CD4-positive, CD25-positive, alpha-beta regulatory T cell (primary cell): ENCODE data around the gene FOXO6. TPM values are rescaled to one million over a fixed set of nuclear protein-coding genes. Genes with fewer than 3 reads are reported as not detected.

ENCODE experiments used
- ATAC-seq, 2 donors: fragments of 150-1000 bp; cut with Tn5 transposase; one replicate each; pipeline ENCODE4 v1.10.0; 2021; ENCODE audit warnings: low read depth in 2 of 2, moderate number of reproducible peaks in 2 of 2, moderate library complexity in 1 of 2
- DNase-seq, 3 donors: peaks; one replicate each; pipeline versions ENCODE4 v3.0.0 to v3.0.0-alpha.2; 2012 to 2022; ENCODE audit warnings: mixed read lengths in 1 of 3
- H3K27ac ChIP-seq: one replicate; pipeline ENCODE4 v1.7.0; 2013; ENCODE audit warnings: mild to moderate bottlenecking, low read length; ENCODE audit not compliant: insufficient read depth, poor library complexity, severe bottlenecking
- H3K27me3 ChIP-seq: one replicate; pipeline ENCODE4 v1.7.0; 2013; ENCODE audit warnings: low read length; ENCODE audit not compliant: control insufficient read depth, insufficient read depth
- H3K36me3 ChIP-seq: one replicate; pipeline ENCODE4 v1.7.0; 2013; ENCODE audit warnings: mild to moderate bottlenecking, low read length, moderate library complexity; ENCODE audit not compliant: control insufficient read depth, insufficient read depth
- H3K4me1 ChIP-seq: 2 replicates; pipeline ENCODE4 v1.7.0; 2013; ENCODE audit warnings: mild to moderate bottlenecking, low read length; ENCODE audit not compliant: insufficient read depth, control insufficient read depth, poor library complexity, severe bottlenecking
- H3K4me3 ChIP-seq: one replicate; pipeline ENCODE4 v1.7.0; 2013; ENCODE audit warnings: low read depth, mild to moderate bottlenecking, low read length, moderate library complexity
- H3K9me3 ChIP-seq, 2 experiments: 1 replicate in 1 of 2; 2 replicates in 1 of 2; pipeline ENCODE4 v1.7.0; 2013; ENCODE audit warnings: low read length in 2 of 2, mild to moderate bottlenecking in 1 of 2, moderate library complexity in 1 of 2; ENCODE audit not compliant: control insufficient read depth in 2 of 2
- H3K27ac Mint-ChIP-seq, 3 donors: one replicate each; pipeline ENCODE4 v1.8.0; 2020 to 2022; ENCODE audit warnings: mild to moderate bottlenecking in 3 of 3, mixed read lengths in 3 of 3, moderate library complexity in 2 of 3
- H3K27me3 Mint-ChIP-seq: one replicate; pipeline ENCODE4 v1.8.0; 2022; ENCODE audit warnings: mild to moderate bottlenecking, mixed read lengths
- H3K36me3 Mint-ChIP-seq: one replicate; pipeline ENCODE4 v1.8.0; 2020; ENCODE audit warnings: mixed read lengths
- H3K4me1 Mint-ChIP-seq, 4 donors: one replicate each; pipeline ENCODE4 v1.8.0; 2020 to 2022; ENCODE audit warnings: mixed read lengths in 4 of 4, mild to moderate bottlenecking in 1 of 4
- H3K4me3 Mint-ChIP-seq, 4 donors: one replicate each; pipeline ENCODE4 v1.8.0; 2020 to 2022; ENCODE audit warnings: mild to moderate bottlenecking in 4 of 4, mixed read lengths in 4 of 4, moderate library complexity in 3 of 4
- H3K9me3 Mint-ChIP-seq, 7 donors: one replicate each; pipeline ENCODE4 v1.8.0; 2020 to 2022; ENCODE audit warnings: mixed read lengths in 7 of 7, mild to moderate bottlenecking in 3 of 7, moderate library complexity in 2 of 7
- polyA plus RNA-seq, 4 donors: library from polyadenylated mRNA; unstranded; fragments of 300-500 nt; fragmentation: Illumina TruSeq; gene quantifications; one replicate each; pipeline ENCODE4 v1.2.3, GENCODE V29; 2021
- total RNA-seq: library from RNA; stranded (reverse); gene quantifications from one replicate; pipeline ENCODE4 v1.2.3, GENCODE V29; 2022

Gene FOXO6
- total and polyA plus RNA-seq, 5 donors from 2014 or later, result 0.91 TPM; not detected in 4

- Mint-ChIP-seq H3K9me3 (no peaks in the 10 kb centered on the region), H3K27me3 (peaks cover 65% of the 10 kb centered on the region), H3K4me3 (peak overlapping the region; percentile 68 to 86 (median 83)), H3K36me3 (no peaks in the 10 kb centered on the region), H3K4me1 (peaks cover 0 to 25% (median 6%) of the 10 kb centered on the region in 4 donors), H3K27ac (no peak overlapping the region)
- H3K27ac ChIP-seq, result no peak overlapping the region
- DNase-seq, result no peak
- no peak overlapping the region for H3K4me3 ChIP-seq
- no peak for ATAC-seq
- peaks cover 12% of the 10 kb centered on the region for H3K4me1 ChIP-seq
- H3K9me3 ChIP-seq, result no peaks in the 10 kb centered on the region
- peaks cover 23% of the 10 kb centered on the region for H3K27me3 ChIP-seq
- H3K36me3 ChIP-seq, result no peaks in the 10 kb centered on the region
Measured at GRCh38 chr1:41380979-41381691, 19.9 kb downstream of the FOXO6 start.

GRCh38 chr1:41381692-41382479 is 20.7 kb downstream of the FOXO6 start:
- Histone ChIP-seq H3K27me3 (peaks cover 24% of the 10 kb centered on the region), H3K4me1 (peaks cover 12% of the 10 kb centered on the region), H3K27ac (no peak overlapping the region), H3K4me3 (no peak overlapping the region), H3K36me3 (no peaks in the 10 kb centered on the region), H3K9me3 (no peaks in the 10 kb centered on the region)
- Mint-ChIP-seq H3K36me3 (no peaks in the 10 kb centered on the region), H3K4me3 (peak overlapping the region in 3 of 4 donors; percentile 79 to 86 (median 85)), H3K27me3 (peaks cover 69% of the 10 kb centered on the region), H3K27ac (no peak overlapping the region), H3K9me3 (no peaks in the 10 kb centered on the region), H3K4me1 (peaks cover 0 to 25% (median 6%) of the 10 kb centered on the region in 4 donors)
- DNase-seq (no peak), ATAC-seq (peak; percentile 36 to 40)

GRCh38 chr1:41382480-41383090 is 21.4 kb downstream of the FOXO6 start:
- DNase-seq (no peak), ATAC-seq (no peak)
- H3K9me3 Mint-ChIP-seq, result no peaks in the 10 kb centered on the region
- H3K36me3 Mint-ChIP-seq, result no peaks in the 10 kb centered on the region
- peak overlapping the region in 2 of 4 donors; percentile 65 to 76 for H3K4me3 Mint-ChIP-seq
- peaks cover 65% of the 10 kb centered on the region for H3K27me3 Mint-ChIP-seq
- Histone ChIP-seq H3K4me3 (no peak overlapping the region), H3K36me3 (no peaks in the 10 kb centered on the region), H3K27me3 (peaks cover 25% of the 10 kb centered on the region), H3K4me1 (peaks cover 12% of the 10 kb centered on the region), H3K9me3 (no peaks in the 10 kb centered on the region), H3K27ac (no peak overlapping the region)
- H3K4me1 Mint-ChIP-seq, result peaks cover 0 to 25% (median 6%) of the 10 kb centered on the region in 4 donors
- H3K27ac Mint-ChIP-seq, result peak overlapping the region in 1 of 3 donors; percentile 38

GRCh38 chr1:41383094-41383852 is 22.0 kb downstream of the FOXO6 start:
- Histone ChIP-seq H3K27ac (no peak overlapping the region), H3K4me3 (no peak overlapping the region), H3K4me1 (peaks cover 12% of the 10 kb centered on the region), H3K36me3 (no peaks in the 10 kb centered on the region), H3K27me3 (peaks cover 25% of the 10 kb centered on the region), H3K9me3 (no peaks in the 10 kb centered on the region)
- Mint-ChIP-seq H3K36me3 (no peaks in the 10 kb centered on the region), H3K27ac (peak overlapping the region in 1 of 3 donors; percentile 38), H3K4me3 (peak overlapping the region; percentile 61 to 88 (median 73)), H3K4me1 (peaks cover 0 to 25% (median 6%) of the 10 kb centered on the region in 4 donors), H3K27me3 (peaks cover 61% of the 10 kb centered on the region), H3K9me3 (no peaks in the 10 kb centered on the region)
- peak in 1 of 3 donors; percentile 21 for DNase-seq
- peak; percentile 18 to 62 for ATAC-seq

GRCh38 chr1:41384579-41384978 is 23.3 kb downstream of the FOXO6 start:
- no peak for ATAC-seq
- Histone ChIP-seq H3K4me1 (peaks cover 12% of the 10 kb centered on the region), H3K36me3 (no peaks in the 10 kb centered on the region), H3K9me3 (no peaks in the 10 kb centered on the region), H3K4me3 (no peak overlapping the region), H3K27me3 (peaks cover 25% of the 10 kb centered on the region), H3K27ac (no peak overlapping the region)
- DNase-seq, result no peak
- H3K4me1 Mint-ChIP-seq, result peaks cover 0 to 25% (median 6%) of the 10 kb centered on the region in 4 donors
- H3K36me3 Mint-ChIP-seq, result no peaks in the 10 kb centered on the region
- no peaks in the 10 kb centered on the region for H3K9me3 Mint-ChIP-seq
- peaks cover 49% of the 10 kb centered on the region for H3K27me3 Mint-ChIP-seq
- H3K4me3 Mint-ChIP-seq, result no peak overlapping the region
- H3K27ac Mint-ChIP-seq, result no peak overlapping the region

GRCh38 chr1:41385398-41386195 is 24.4 kb downstream of the FOXO6 start:
- Mint-ChIP-seq H3K36me3 (no peaks in the 10 kb centered on the region), H3K4me3 (no peak overlapping the region), H3K9me3 (no peaks in the 10 kb centered on the region), H3K27me3 (peaks cover 39% of the 10 kb centered on the region), H3K27ac (no peak overlapping the region), H3K4me1 (peaks cover 0 to 17% (median 5%) of the 10 kb centered on the region in 4 donors)
- H3K4me3 ChIP-seq, result no peak overlapping the region
- DNase-seq, result no peak
- H3K4me1 ChIP-seq, result peaks cover 12% of the 10 kb centered on the region
- ATAC-seq, result no peak
- no peak overlapping the region for H3K27ac ChIP-seq
- peaks cover 21% of the 10 kb centered on the region for H3K27me3 ChIP-seq
- H3K9me3 ChIP-seq, result no peaks in the 10 kb centered on the region
- no peaks in the 10 kb centered on the region for H3K36me3 ChIP-seq
